Kidney (tissue), 14 donors: ENCODE measurements around the gene ADAMTS17. TPM values are rescaled to one million over a fixed set of nuclear protein-coding genes. Genes with fewer than 3 reads are reported as not detected.

Experiments used
- DNase-seq, 5 donors: peaks; one replicate each; pipeline ENCODE4 v3.0.0-alpha.2; 2013 to 2020
- FAIRE-seq: peaks from 2 replicates; lab custom pipeline; 2012; peaks lifted over from hg19 to GRCh38; lab: Jason Lieb, UNC
- H3K27ac ChIP-seq, 2 donors: one replicate each; pipeline ENCODE4 v1.7.0; 2013; ENCODE audit warnings: low read depth in 2 of 2, low read length in 2 of 2, inconsistent platforms in 1 of 2
- H3K27me3 ChIP-seq: one replicate; pipeline ENCODE4 v1.7.1; 2013; ENCODE audit warnings: low read length, inconsistent platforms; ENCODE audit not compliant: control insufficient read depth, insufficient read depth
- H3K36me3 ChIP-seq, 3 donors: one replicate each; pipeline versions ENCODE4 v1.7.0 to v1.7.1; 2013; ENCODE audit warnings: low read length in 3 of 3, control low read depth in 1 of 3, inconsistent platforms in 1 of 3; ENCODE audit not compliant: insufficient read depth in 3 of 3, control insufficient read depth in 2 of 3
- H3K4me1 ChIP-seq, 3 donors: one replicate each; pipeline versions ENCODE4 v1.7.0 to v1.7.1; 2013; ENCODE audit warnings: low read length in 3 of 3, inconsistent platforms in 1 of 3, low read depth in 1 of 3; ENCODE audit not compliant: control insufficient read depth in 2 of 3, insufficient read depth in 2 of 3
- H3K4me3 ChIP-seq, 3 donors: one replicate each; pipeline versions ENCODE4 v1.7.0 to v1.8.1; 2013; ENCODE audit warnings: low read length in 3 of 3, control low read depth in 1 of 3, inconsistent platforms in 1 of 3
- H3K9ac ChIP-seq, 3 donors: one replicate each; pipeline versions ENCODE4 v1.7.0 to v1.7.1; 2013; ENCODE audit warnings: low read length in 3 of 3, control low read depth in 1 of 3, inconsistent platforms in 1 of 3
- H3K9me3 ChIP-seq, 3 donors: one replicate each; pipeline versions ENCODE4 v1.7.0 to v1.7.1; 2013; ENCODE audit warnings: low read length in 3 of 3, control low read depth in 1 of 3, inconsistent platforms in 1 of 3; ENCODE audit not compliant: control insufficient read depth in 2 of 3, insufficient read depth in 1 of 3
- intact Hi-C: fragments of 100-400 bp; cut with DNase I; formaldehyde crosslinking; loops from one replicate; pipeline ENCODE4 v1.11.1; 2022
- polyA plus RNA-seq: library from polyadenylated mRNA; stranded (reverse); fragments of 350-450 nt; fragmentation: Illumina TruSeq; extraction: RNeasy Lipid Tissue Mini Kit (QIAGEN cat#74804); gene quantifications from one replicate; pipeline ENCODE4 v1.2.3, GENCODE V29; 2014; ENCODE audit warnings: low read depth, low replicate concordance; ENCODE audit not compliant: insufficient read depth
- total RNA-seq: library from RNA; stranded (reverse); fragmentation: NEBNext Ultra II Directional; extraction: Animal tissue kit (Norgen Biotek cat#: 25700); gene quantifications from one replicate; pipeline ENCODE4 v1.2.1, GENCODE V29; 2021
- TF ChIP-seq, protein P1 (sequence below): IDR thresholded peaks from 3 replicates; pipeline ENCODE4 v1.5.1; 2012; ENCODE audit warnings: mild to moderate bottlenecking, moderate library complexity, borderline replicate concordance; ENCODE audit not compliant: insufficient read depth; ENCODE audit errors: extremely low read depth
- donor health status: control.
- donor health status: control.
- donor health status: control.
- donor health status: control.
- donor health status: control.
- donor health status: DM: yes; HTN: yes; CAD: no.
- donor health status: Normal renal cell carcinoma (clear cell type).

Gene ADAMTS17
- total and polyA plus RNA-seq, 2 donors from 2014 or later = 1.7 to 2.2 TPM

DNA sequence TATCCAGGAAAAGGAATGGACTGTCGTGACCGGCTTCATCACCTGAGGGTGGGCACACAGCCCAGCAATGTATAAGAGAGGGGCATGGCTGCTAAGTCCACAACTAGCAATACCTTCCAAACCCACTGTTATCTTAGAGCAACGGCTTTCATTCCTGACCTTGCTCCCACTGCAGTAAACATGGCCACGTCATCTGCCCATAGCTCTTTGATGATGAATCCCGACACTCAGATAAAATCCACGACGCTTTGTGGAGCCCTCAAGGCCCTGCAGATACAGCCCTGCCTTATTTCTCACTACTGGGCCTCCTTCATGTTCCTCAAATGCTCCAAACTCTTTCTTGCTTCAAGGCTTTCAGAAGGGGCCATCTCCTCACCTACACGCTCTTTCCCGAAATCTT, 114.0 kb downstream of the ADAMTS17 start:
- H3K27ac ChIP-seq = no peak overlapping the region
- H3K36me3 ChIP-seq = no peaks in the 10 kb centered on the region
- no peaks in the 10 kb centered on the region for H3K27me3 ChIP-seq
- H3K9me3 ChIP-seq = no peaks in the 10 kb centered on the region
- H3K4me1 ChIP-seq = no peaks in the 10 kb centered on the region
- H3K9ac ChIP-seq = no peak overlapping the region
- DNase-seq (no peak), FAIRE-seq (no peak)
- H3K4me3 ChIP-seq = no peak overlapping the region
- intact Hi-C loops = no loop called here
- TF ChIP-seq, protein P1, sequence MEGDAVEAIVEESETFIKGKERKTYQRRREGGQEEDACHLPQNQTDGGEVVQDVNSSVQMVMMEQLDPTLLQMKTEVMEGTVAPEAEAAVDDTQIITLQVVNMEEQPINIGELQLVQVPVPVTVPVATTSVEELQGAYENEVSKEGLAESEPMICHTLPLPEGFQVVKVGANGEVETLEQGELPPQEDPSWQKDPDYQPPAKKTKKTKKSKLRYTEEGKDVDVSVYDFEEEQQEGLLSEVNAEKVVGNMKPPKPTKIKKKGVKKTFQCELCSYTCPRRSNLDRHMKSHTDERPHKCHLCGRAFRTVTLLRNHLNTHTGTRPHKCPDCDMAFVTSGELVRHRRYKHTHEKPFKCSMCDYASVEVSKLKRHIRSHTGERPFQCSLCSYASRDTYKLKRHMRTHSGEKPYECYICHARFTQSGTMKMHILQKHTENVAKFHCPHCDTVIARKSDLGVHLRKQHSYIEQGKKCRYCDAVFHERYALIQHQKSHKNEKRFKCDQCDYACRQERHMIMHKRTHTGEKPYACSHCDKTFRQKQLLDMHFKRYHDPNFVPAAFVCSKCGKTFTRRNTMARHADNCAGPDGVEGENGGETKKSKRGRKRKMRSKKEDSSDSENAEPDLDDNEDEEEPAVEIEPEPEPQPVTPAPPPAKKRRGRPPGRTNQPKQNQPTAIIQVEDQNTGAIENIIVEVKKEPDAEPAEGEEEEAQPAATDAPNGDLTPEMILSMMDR = no peak

DNA sequence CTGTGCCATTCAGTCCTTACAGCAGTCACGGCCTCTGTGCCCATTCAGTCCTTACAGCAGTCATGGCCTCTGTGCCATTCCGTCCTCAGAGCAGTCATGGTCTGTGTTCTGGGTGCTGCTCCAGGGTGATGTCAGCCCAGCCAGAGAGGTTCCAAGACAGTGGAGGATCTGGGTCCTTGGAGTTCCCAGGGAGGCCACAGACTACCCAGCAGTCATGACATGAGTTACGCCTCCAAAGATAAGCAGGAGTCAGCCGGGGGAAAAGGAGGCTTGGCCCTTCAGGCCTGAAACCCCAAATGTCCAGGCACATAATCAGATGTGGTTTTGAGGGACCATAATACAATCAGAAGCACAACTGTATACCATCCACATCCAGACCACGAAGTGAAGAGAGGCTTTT, 115.7 kb downstream of the ADAMTS17 start:
- TF ChIP-seq, protein P1 = no peak
- H3K36me3 ChIP-seq = no peaks in the 10 kb centered on the region
- FAIRE-seq (no peak), DNase-seq (no peak)
- H3K27me3 ChIP-seq = no peaks in the 10 kb centered on the region
- intact Hi-C loops = no loop called here
- no peak overlapping the region for H3K4me3 ChIP-seq
- H3K4me1 ChIP-seq = no peaks in the 10 kb centered on the region
- H3K27ac ChIP-seq = no peak overlapping the region
- no peak overlapping the region for H3K9ac ChIP-seq
- H3K9me3 ChIP-seq = no peaks in the 10 kb centered on the region

DNA sequence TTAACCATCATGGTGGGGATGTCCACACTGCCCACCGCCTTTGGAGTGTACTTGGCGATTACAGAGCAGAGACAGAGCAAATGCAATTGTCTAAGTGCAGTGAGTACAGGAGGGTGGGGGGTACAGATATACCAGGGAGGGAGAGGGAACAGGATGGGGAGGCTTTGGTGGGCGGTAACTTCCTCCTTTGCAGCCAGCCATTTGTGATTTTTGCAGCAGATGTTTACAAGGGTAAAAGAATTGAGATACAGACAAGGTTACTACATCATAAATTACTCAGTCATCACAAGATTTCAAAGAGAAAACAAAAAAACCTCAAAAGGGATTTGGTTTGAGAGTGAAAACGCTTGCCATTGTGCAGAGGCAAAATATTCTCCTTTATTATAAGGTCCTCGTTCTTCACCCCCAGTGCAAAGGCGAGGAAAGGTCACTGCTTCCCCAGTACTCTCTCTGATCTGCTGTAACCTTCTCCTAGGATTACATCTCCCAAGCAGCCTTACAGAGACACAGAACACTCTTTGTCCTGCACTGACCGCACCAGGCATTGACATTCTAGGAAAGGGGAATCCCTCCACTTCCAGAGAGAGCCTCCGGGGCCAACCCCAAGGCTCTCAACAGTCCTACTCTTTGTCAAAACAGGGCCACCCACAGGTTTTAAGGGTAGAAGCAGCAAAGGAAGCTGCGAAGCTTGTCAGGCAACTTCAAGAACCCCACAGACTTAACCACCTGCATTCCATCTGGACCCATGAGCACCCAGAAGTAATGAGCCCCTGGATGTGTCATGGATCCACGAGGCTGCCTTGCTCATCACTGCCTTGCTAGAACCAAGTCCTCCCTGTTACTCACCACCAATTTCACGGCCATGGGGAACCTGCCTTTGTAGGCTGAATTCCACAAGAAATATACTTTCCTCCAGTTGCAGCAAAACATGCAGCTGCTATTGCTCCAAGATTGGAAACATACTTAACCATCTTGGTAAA, 117.3 kb downstream of the ADAMTS17 start:
- H3K27ac ChIP-seq = no peak overlapping the region
- no peaks in the 10 kb centered on the region for H3K9me3 ChIP-seq
- H3K4me3 ChIP-seq = no peak overlapping the region
- FAIRE-seq (no peak), DNase-seq (no peak)
- TF ChIP-seq, protein P1 = no peak
- H3K36me3 ChIP-seq = no peaks in the 10 kb centered on the region
- H3K9ac ChIP-seq = no peak overlapping the region
- no peaks in the 10 kb centered on the region for H3K27me3 ChIP-seq
- intact Hi-C loops = no loop called here
- no peaks in the 10 kb centered on the region for H3K4me1 ChIP-seq
